ENCODE results near the gene CPXM2. TPM values are rescaled to one million over a fixed set of nuclear protein-coding genes. Genes with fewer than 3 reads are reported as not detected.

CPXM2 gene
- total and polyA plus RNA-seq, 9 of the 15 experiments (the other 6 are each of a cell fraction or from before 2014, with no cell fraction given), result not detected

DNA sequence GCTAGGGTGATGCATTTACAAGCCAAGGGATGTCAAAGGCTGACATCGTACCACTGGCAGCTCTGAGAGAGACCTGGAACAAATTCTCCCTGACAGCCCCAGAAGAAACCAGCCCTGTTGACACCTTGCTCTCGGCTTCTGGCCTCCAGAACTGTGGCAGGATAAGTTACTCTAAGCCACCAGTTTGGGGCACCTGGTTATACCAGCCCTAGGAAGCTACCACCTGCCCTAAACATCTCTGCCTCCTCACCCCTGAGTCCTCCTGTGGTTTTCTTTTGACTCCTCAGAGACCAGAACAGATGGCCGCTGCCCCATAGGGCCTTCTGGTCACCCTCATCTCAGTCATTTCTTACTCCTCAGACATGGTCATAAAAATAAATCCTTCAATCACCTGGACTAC is 107.4 kb downstream of the CPXM2 start:
- no TSS peak for BruUV-seq (replicated peaks)
- Histone ChIP-seq H3K4me2 (ENCODE audit: insufficient read depth, low read length) (no peak overlapping the region), H3K9me1 (ENCODE audit: control insufficient read depth, insufficient read depth, low read length) (no peaks in the 10 kb centered on the region), H3K4me1 (replicated peaks in 1 of 2; ENCODE audit: control insufficient read depth in 2 of 2, insufficient read depth in 2 of 2, low read length in 2 of 2) (no peaks in the 10 kb centered on the region), H3K27me3 (ENCODE audit: control insufficient read depth in 2 of 2, insufficient read depth in 2 of 2, low read length in 2 of 2) (peaks cover 0 to 12% of the 10 kb centered on the region in 2 experiments; a peak in 3 of 5 replicates), H3K9ac (ENCODE audit: insufficient read depth in 1 of 2, low read depth in 2 of 2, low read length in 2 of 2) (no peak overlapping the region), H3K36me3 (ENCODE audit: control insufficient read depth, insufficient read depth, low read length) (no peaks in the 10 kb centered on the region), H3K79me2 (ENCODE audit: control insufficient read depth, insufficient read depth, low read length) (no peaks in the 10 kb centered on the region), H4K20me1 (replicated peaks; ENCODE audit: control insufficient read depth, insufficient read depth, low read length) (no peaks in the 10 kb centered on the region), H3K9me3 (replicated peaks; ENCODE audit: control insufficient read depth, insufficient read depth, low read depth, low read length) (no peaks in the 10 kb centered on the region), H3K27ac (ENCODE audit: extremely low read depth, low read depth, low read length) (no peak overlapping the region), H2AFZ (ENCODE audit: low read depth, low read length) (no peak overlapping the region), H3K4me3 (no peak overlapping the region)
- in situ Hi-C loops (cut with MboI) (no loop called here), intact Hi-C loops (cut with micrococcal nuclease) (no loop called here)
- ChIA-PET CTCF (ENCODE audit: low intra/inter-chr PET ratio) (no interaction called here), POLR2A (no interaction called here)
- TF ChIP-seq, protein P1, sequence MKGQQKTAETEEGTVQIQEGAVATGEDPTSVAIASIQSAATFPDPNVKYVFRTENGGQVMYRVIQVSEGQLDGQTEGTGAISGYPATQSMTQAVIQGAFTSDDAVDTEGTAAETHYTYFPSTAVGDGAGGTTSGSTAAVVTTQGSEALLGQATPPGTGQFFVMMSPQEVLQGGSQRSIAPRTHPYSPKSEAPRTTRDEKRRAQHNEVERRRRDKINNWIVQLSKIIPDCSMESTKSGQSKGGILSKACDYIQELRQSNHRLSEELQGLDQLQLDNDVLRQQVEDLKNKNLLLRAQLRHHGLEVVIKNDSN (CRISPR knock-in tag; IDR thresholded peaks at IDR 0.05), result no peak
- no peak for TF ChIP-seq BRD9 (IDR thresholded peaks at IDR 0.05; ENCODE audit: low read depth, partially characterized antibody)
- TF ChIP-seq RBM22 (IDR thresholded peaks at IDR 0.05; ENCODE audit: low read depth, low read length, poor library complexity, severe bottlenecking), result no peak
- no peak for TF ChIP-seq RFX1 (IDR thresholded peaks at IDR 0.05)
- DNase-seq (ENCODE audit: extremely low read depth in 1 of 4, low spot score in 3 of 4) (no peak), FAIRE-seq (no peak), ATAC-seq (no peak)
- 0% methylated on average over 2 of the region's 3 CpGs for WGBS (ENCODE audit: insufficient coverage, low coverage, missing lambda C conversion rate)

DNA sequence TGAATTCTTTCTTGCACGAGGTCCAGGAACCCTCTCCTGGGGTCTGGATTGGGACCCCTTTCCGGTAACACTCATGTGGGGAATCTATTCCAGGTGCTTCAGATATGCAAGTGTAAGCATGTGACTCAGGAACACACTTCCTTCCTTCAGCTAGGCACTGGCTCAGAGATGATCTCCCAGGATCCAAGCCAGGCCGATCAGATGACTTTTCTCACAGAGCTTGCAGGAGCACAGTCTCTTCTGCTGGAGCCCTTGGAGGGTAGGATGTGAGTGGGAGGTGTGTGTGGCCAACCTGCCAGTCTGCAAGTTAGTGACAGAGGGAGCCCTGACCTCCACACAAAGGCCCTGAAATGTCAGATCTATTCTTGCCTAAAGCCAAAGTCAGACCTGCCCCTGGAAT is 108.3 kb downstream of the CPXM2 start:
- H3K4me3 ChIP-seq, result no peak overlapping the region
- no peak overlapping the region for H3K27ac ChIP-seq (ENCODE audit: extremely low read depth, low read depth, low read length)
- H3K9me1 ChIP-seq (ENCODE audit: control insufficient read depth, insufficient read depth, low read length), result no peaks in the 10 kb centered on the region
- H3K9me3 ChIP-seq (replicated peaks; ENCODE audit: control insufficient read depth, insufficient read depth, low read depth, low read length), result no peaks in the 10 kb centered on the region
- H3K4me2 ChIP-seq (ENCODE audit: insufficient read depth, low read length), result no peak overlapping the region
- no peak for FAIRE-seq
- H3K9ac ChIP-seq (ENCODE audit: insufficient read depth in 1 of 2, low read depth in 2 of 2, low read length in 2 of 2), result no peak overlapping the region
- no peaks in the 10 kb centered on the region for H3K79me2 ChIP-seq (ENCODE audit: control insufficient read depth, insufficient read depth, low read length)
- H3K4me1 ChIP-seq (replicated peaks in 1 of 2; ENCODE audit: control insufficient read depth in 2 of 2, insufficient read depth in 2 of 2, low read length in 2 of 2), result no peaks in the 10 kb centered on the region
- no peak for ATAC-seq
- H4K20me1 ChIP-seq (replicated peaks; ENCODE audit: control insufficient read depth, insufficient read depth, low read length), result no peaks in the 10 kb centered on the region
- CTCF ChIA-PET (ENCODE audit: low intra/inter-chr PET ratio), result no interaction called here
- no peak for DNase-seq (ENCODE audit: extremely low read depth in 1 of 4, low spot score in 3 of 4)
- no peak overlapping the region for H2AFZ ChIP-seq (ENCODE audit: low read depth, low read length)
- peaks cover 0 to 12% of the 10 kb centered on the region in 2 experiments; a peak in 3 of 5 replicates for H3K27me3 ChIP-seq (ENCODE audit: control insufficient read depth in 2 of 2, insufficient read depth in 2 of 2, low read length in 2 of 2)
- BruUV-seq (replicated peaks), result no TSS peak
- no peaks in the 10 kb centered on the region for H3K36me3 ChIP-seq (ENCODE audit: control insufficient read depth, insufficient read depth, low read length)
- in situ Hi-C loops (cut with MboI) (no loop called here), intact Hi-C loops (cut with micrococcal nuclease) (no loop called here)
- 4% methylated on average over 3 of the region's 3 CpGs for WGBS (ENCODE audit: insufficient coverage, low coverage, missing lambda C conversion rate)
- POLR2A ChIA-PET, result no interaction called here
- TF ChIP-seq LCOR (CRISPR knock-in tag; IDR thresholded peaks at IDR 0.05) (no peak), ZNF644 (tag; IDR thresholded peaks at IDR 0.05; ENCODE audit: low read depth) (no peak), TOE1 (IDR thresholded peaks at IDR 0.05; ENCODE audit: borderline replicate concordance) (no peak), TOE1 (CRISPR knock-in tag; IDR thresholded peaks at IDR 0.05; ENCODE audit: borderline replicate concordance, low read depth) (no peak), HNRNPH1 (optimal IDR thresholded peaks at IDR 0.05; ENCODE audit: low read depth, low read length) (no peak), FOS (IDR thresholded peaks at IDR 0.05; ENCODE audit: extremely low read depth, insufficient read length) (no peak), ADNP (tag; IDR thresholded peaks at IDR 0.05) (no peak), ZNF778 (CRISPR knock-in tag; IDR thresholded peaks at IDR 0.05) (no peak), FOXJ2 (tag; IDR thresholded peaks at IDR 0.05) (no peak), MECOM (CRISPR knock-in tag; IDR thresholded peaks at IDR 0.05) (no peak), PHTF2 (CRISPR knock-in tag; IDR thresholded peaks at IDR 0.05) (no peak)
- TF ChIP-seq, protein P2, sequence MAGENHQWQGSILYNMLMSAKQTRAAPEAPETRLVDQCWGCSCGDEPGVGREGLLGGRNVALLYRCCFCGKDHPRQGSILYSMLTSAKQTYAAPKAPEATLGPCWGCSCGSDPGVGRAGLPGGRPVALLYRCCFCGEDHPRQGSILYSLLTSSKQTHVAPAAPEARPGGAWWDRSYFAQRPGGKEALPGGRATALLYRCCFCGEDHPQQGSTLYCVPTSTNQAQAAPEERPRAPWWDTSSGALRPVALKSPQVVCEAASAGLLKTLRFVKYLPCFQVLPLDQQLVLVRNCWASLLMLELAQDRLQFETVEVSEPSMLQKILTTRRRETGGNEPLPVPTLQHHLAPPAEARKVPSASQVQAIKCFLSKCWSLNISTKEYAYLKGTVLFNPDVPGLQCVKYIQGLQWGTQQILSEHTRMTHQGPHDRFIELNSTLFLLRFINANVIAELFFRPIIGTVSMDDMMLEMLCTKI (IDR thresholded peaks at IDR 0.05; ENCODE audit: partially characterized antibody), result no peak

Measured in K562 (cell line).